HepG2 (cell line): Measurements from ENCODE around the gene DACT2. TPM values are rescaled to one million over a fixed set of nuclear protein-coding genes. Genes with fewer than 3 reads are reported as not detected.
A peak's percentile ranks its signal among the peaks of the same experiment; 100 is the strongest.

Experiments used
- BORCS8-MEF2B ChIP-seq: sonication (generic); formaldehyde crosslinking; IDR thresholded peaks from 2 replicates; pipeline ENCODE4 v1.8.0; 2022; ENCODE audit warnings: mild to moderate bottlenecking, missing genetic modification reagents
- FOXA3 ChIP-seq: IDR thresholded peaks from 2 replicates; pipeline ENCODE4 v1.6.1; 2016; ENCODE audit warnings: missing genetic modification reagents, missing compliant biosample characterization
- HES4 ChIP-seq: sonication (generic); formaldehyde crosslinking; IDR thresholded peaks from 2 replicates; pipeline ENCODE4 v1.9.0; 2021; ENCODE audit warnings: mild to moderate bottlenecking, missing genetic modification reagents, borderline replicate concordance
- HMGXB4 ChIP-seq, 2 experiments: sonication (generic) in 1 of 2; formaldehyde crosslinking in 1 of 2; IDR thresholded peaks; 2 replicates each; pipeline versions ENCODE4 v1.4.0 to v1.6.1; 2018 to 2020; ENCODE audit warnings: missing genetic modification reagents in 2 of 2, borderline replicate concordance in 1 of 2, low read depth in 1 of 2, mild to moderate bottlenecking in 1 of 2, missing biosample characterization in 1 of 2
- HOXD1 ChIP-seq: sonication (generic); formaldehyde crosslinking; IDR thresholded peaks from 2 replicates; pipeline ENCODE4 v1.5.0; 2020; ENCODE audit warnings: missing genetic modification reagents
- JUN ChIP-seq: sonication (generic); formaldehyde crosslinking; IDR thresholded peaks from 2 replicates; pipeline ENCODE4 v1.4.0; 2020; ENCODE audit warnings: mild to moderate bottlenecking, missing genetic modification reagents
- NR1H2 ChIP-seq: sonication (generic); formaldehyde crosslinking; IDR thresholded peaks from 2 replicates; pipeline ENCODE4 v1.8.1; 2022; ENCODE audit warnings: low read depth, missing genetic modification reagents, borderline replicate concordance
- RBM22 ChIP-seq: fragments of 200-400 bp; formaldehyde crosslinking; optimal IDR thresholded peaks from 2 replicates; pipeline ENCODE3; 2017; ENCODE audit warnings: mild to moderate bottlenecking, low read length, moderate library complexity
- REL ChIP-seq: sonication (generic); formaldehyde crosslinking; conservative IDR thresholded peaks from 2 replicates; pipeline ENCODE4 v1.8.0; 2022; ENCODE audit warnings: mild to moderate bottlenecking, missing genetic modification reagents, moderate library complexity
- TFE3 ChIP-seq: IDR thresholded peaks from 2 replicates; pipeline ENCODE4 v1.6.1; 2016
- ZBTB10 ChIP-seq: sonication (generic); formaldehyde crosslinking; IDR thresholded peaks from 2 replicates; pipeline ENCODE4 v1.4.0; 2020; ENCODE audit warnings: missing genetic modification reagents, borderline replicate concordance
- ZFAT ChIP-seq: sonication (generic); formaldehyde crosslinking; conservative IDR thresholded peaks from 2 replicates; pipeline ENCODE4 v1.8.1; 2023; ENCODE audit warnings: missing genetic modification reagents, inconsistent platforms
- ZKSCAN5 ChIP-seq: sonication (generic); formaldehyde crosslinking; IDR thresholded peaks from 2 replicates; pipeline ENCODE4 v1.5.1; 2020; ENCODE audit warnings: mild to moderate bottlenecking, missing genetic modification reagents
- ZNF230 ChIP-seq: sonication (generic); formaldehyde crosslinking; IDR thresholded peaks from 2 replicates; pipeline ENCODE4 v1.4.0; 2020; ENCODE audit warnings: mild to moderate bottlenecking, missing genetic modification reagents
- ZNF414 ChIP-seq: sonication (generic); formaldehyde crosslinking; IDR thresholded peaks from 2 replicates; pipeline ENCODE4 v1.5.0; 2020; ENCODE audit warnings: missing genetic modification reagents
- ZNF468 ChIP-seq: sonication (generic); formaldehyde crosslinking; IDR thresholded peaks from 2 replicates; pipeline ENCODE4 v1.8.0; 2022; ENCODE audit warnings: mild to moderate bottlenecking, moderate library complexity, missing genetic modification reagents
- ZNF761 ChIP-seq: sonication (generic); formaldehyde crosslinking; conservative IDR thresholded peaks from 2 replicates; pipeline ENCODE4 v1.4.0; 2020; ENCODE audit warnings: mild to moderate bottlenecking, missing genetic modification reagents
- ZNF770 ChIP-seq: sonication (generic); formaldehyde crosslinking; IDR thresholded peaks from 2 replicates; pipeline ENCODE4 v1.5.0; 2020; ENCODE audit warnings: mild to moderate bottlenecking, missing genetic modification reagents
- polyA plus RNA-seq, 8 experiments: library from polyadenylated mRNA; depleted of rRNA in 3 of 8; stranded (reverse) in 7 of 8; unstranded in 1 of 8; fragments of >200 nt; fragmentation: Illumina TruSeq in 4 of 8; extraction: Trizol in 4 of 8; gene quantifications; 2 replicates each; pipeline versions ENCODE4 v1.2.1 to v1.2.3, GENCODE V29; 2011 to 2016; ENCODE audit warnings: low read depth in 4 of 8, missing spikeins in 1 of 8, mixed read lengths in 1 of 8; ENCODE audit not compliant: insufficient read depth in 1 of 8
- total RNA-seq, 5 experiments: library from RNA; depleted of rRNA; stranded (reverse); fragments of >200 nt; fragmentation: Illumina TruSeq; extraction: Trizol; gene quantifications; 2 replicates each; pipeline ENCODE4 v1.2.3, GENCODE V29; 2016; ENCODE audit warnings: low read depth in 1 of 5

The DACT2 gene
- total and polyA plus RNA-seq, 2 of the 13 experiments (the other 11 are each of a cell fraction or from before 2014, with no cell fraction given): 0.15 TPM; not detected in 1

GRCh38 chr6:168326294-168327261 lies 7.0 kb upstream of the DACT2 start (continued):
- no peak for TF ChIP-seq ZFAT (CRISPR knock-in tag)
- TF ChIP-seq HES4 (CRISPR knock-in tag): no peak
- TF ChIP-seq TFE3: peak; percentile 75
- peak; percentile 86 for TF ChIP-seq ZNF761 (CRISPR knock-in tag)
- no peak for TF ChIP-seq ZNF468 (CRISPR knock-in tag)
- no peak for TF ChIP-seq BORCS8-MEF2B (CRISPR knock-in tag)
- TF ChIP-seq NR1H2: no peak
- TF ChIP-seq ZNF414 (CRISPR knock-in tag): peak; percentile 42; the same call in 1 of the 2 replicates
- TF ChIP-seq ZNF770 (CRISPR knock-in tag): no peak
- peak; percentile 91 for TF ChIP-seq FOXA3 (CRISPR knock-in tag)
- TF ChIP-seq RBM22: peak; percentile 68
- TF ChIP-seq ZBTB10 (CRISPR knock-in tag): no peak
- TF ChIP-seq HMGXB4 (CRISPR knock-in tag; IDR thresholded peaks at IDR 0.05; ENCODE audit: borderline replicate concordance in 1 of 2, low read depth in 1 of 2): no peak; a peak in 1 of 4 replicates
- TF ChIP-seq HOXD1: peak; percentile 77
- TF ChIP-seq ZKSCAN5 (CRISPR knock-in tag): no peak
- TF ChIP-seq JUN: 0 out of 2 replicates have a peak, but pooled peaks have one; percentile 33
- TF ChIP-seq ZNF230 (CRISPR knock-in tag): no peak
- no peak for TF ChIP-seq REL (CRISPR knock-in tag)
